NCI-H1092 treated with DMSO at 0.1 percent for 48 hours (cell line): Measurements from ENCODE around the gene AKAP1.
A peak's percentile ranks its signal among the peaks of the same experiment; 100 is the strongest.

Experiments
- DNase-seq: peaks from one replicate; lab custom pipeline; 2025; lab: John Stamatoyannopoulos, UW

AKAP1 gene

DNA sequence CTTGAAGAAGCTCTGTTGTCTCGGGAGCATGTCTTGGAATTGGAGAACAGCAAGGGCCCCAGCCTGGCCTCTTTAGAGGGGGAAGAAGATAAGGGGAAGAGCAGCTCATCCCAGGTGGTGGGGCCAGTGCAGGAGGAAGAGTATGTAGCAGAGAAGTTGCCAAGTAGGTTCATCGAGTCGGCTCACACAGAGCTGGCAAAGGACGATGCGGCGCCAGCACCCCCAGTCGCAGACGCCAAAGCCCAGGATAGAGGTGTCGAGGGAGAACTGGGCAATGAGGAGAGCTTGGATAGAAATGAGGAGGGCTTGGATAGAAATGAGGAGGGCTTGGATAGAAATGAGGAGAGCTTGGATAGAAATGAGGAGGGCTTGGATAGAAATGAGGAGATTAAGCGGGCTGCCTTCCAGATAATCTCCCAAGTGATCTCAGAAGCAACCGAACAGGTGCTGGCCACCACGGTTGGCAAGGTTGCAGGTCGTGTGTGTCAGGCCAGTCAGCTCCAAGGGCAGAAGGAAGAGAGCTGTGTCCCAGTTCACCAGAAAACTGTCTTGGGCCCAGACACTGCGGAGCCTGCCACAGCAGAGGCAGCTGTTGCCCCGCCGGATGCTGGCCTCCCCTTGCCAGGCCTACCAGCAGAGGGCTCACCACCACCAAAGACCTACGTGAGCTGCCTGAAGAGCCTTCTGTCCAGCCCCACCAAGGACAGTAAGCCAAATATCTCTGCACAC, 21.2 kb downstream of the AKAP1 start:
- DNase-seq, result no peak

DNA sequence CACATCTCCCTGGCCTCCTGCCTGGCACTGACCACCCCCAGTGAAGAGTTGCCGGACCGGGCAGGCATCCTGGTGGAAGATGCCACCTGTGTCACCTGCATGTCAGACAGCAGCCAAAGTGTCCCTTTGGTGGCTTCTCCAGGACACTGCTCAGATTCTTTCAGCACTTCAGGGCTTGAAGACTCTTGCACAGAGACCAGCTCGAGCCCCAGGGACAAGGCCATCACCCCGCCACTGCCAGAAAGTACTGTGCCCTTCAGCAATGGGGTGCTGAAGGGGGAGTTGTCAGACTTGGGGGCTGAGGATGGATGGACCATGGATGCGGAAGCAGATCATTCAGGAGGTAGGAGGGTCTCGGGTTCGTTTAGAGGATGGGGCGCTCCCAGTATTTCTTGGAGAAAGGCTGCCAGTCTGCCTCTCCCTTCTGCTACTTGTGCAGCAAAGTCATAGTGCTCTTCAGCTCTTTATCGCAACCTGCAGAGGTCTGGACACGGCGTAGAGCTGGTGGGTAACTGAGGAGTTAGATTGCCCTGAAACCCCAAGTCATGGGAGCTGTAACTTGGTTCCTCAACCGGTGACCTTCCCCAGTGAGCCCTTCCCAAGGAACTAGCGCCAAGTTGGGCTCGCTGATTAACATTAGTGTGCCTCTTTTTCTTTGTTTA, 21.9 kb downstream of the AKAP1 start:
- DNase-seq, result no peak

DNA sequence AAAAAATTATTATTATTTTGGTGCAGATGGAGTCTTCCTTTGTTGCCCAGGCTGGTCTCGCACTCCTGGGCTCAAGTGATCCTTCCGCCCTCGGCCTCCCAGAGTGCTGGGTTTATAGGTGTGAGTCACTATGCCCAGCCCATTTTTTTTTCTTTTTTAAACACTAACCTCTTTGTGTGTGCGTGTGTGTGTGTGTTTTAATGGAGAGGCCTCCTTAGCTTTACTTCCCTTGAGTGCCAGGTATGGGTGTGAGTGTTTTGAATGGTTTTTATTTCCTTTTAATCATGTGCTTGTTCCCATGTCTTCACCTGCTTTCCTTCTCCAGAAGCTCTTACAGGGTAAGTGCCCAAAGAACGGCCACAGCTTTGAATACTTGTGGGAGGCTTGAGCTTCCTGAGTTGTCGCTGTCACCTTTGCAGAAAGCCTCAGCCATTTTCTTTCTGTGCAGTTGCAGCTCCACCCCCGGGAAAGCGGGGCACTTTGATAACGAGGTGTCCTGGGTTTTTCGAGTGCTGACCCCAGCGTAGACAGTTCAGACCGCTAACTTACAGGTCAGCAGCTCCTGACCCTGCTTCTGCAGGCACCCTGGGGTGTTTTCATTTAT, 22.6 kb downstream of the AKAP1 start:
- DNase-seq, result no peak

- DNase-seq, result no peak
Observed at GRCh38 chr17:57108671-57109392, 23.8 kb downstream of the AKAP1 start.

DNA sequence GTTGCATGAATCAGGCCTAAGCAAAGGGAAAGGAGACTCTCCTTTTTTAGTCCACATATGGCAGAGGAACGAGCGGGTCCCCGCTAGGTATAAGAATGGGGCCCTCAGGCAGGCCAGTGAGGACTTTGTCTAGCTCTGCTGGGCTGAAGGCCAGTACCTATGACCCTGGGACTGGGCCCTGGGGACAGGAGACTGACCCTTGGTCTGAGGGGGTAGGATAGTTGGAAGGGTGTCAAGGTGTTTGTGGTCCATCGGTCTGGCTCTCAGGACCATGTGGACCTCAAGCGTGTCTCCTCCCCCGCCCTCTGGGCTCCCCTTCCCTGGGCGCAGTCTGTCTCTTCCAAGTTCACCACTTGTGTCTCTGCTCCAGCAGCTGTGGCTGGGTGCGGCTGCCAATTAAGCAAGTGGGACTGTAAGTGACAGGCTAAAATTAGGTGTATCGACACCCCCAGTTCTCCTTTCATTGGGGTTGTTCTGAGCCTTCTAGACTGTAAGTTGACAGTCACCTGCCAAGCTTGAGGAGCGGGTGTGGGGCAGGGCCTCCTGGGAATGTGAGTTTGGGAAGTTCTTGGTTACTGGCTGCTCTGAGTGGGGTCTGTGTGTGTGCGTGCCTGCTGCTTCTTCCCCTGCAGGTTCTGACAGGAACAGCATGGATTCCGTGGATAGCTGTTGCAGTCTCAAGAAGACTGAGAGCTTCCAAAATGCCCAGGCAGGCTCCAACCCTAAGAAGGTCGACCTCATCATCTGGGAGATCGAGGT, 24.5 kb downstream of the AKAP1 start:
- no peak for DNase-seq

GRCh38 chr17:57110152-57110542, 25.1 kb downstream of the AKAP1 start:
- DNase-seq, result no peak

- no peak for DNase-seq
Observed at GRCh38 chr17:57110579-57111325, 25.7 kb downstream of the AKAP1 start.

DNA sequence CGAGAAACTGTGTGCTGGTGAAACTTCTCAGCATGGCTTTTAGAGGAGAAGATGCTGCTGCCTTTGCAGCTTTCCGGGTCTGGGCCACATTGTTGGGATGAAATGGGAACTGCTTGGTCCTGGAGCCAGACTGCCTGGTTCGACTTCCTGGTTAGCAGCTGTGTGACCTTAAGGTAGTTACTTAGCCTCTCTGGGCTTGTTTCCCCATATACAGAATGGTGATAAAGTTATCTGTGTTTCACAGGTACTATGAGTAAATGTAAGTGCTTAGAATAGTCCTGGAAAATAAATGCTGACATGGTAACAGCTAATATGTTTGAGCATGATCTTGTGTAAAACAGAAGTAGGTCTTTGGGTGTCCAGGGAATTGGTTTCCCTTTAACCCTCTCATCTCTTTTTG, 26.3 kb downstream of the AKAP1 start:
- DNase-seq, result no peak

DNA sequence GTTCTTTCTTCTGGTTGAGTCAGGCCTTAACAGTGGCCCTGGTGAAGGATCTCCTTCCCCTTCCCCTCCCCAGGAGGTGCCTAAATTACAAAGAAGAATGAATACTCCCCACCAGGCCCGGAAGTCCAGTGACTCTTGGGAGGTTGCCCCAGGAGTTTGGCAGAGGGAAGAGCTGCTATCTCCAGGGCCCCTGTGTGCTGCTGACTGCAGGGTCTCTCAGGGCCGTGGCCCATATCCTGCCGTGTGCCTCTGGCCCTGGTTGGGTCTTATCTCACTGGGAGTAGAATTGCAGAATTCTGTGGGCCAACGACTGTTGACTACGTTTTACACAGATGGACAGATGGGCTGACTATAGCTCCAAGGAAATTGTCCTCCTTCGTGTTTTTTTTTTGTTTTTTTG, 28.0 kb downstream of the AKAP1 start:
- DNase-seq, result no peak

DNA sequence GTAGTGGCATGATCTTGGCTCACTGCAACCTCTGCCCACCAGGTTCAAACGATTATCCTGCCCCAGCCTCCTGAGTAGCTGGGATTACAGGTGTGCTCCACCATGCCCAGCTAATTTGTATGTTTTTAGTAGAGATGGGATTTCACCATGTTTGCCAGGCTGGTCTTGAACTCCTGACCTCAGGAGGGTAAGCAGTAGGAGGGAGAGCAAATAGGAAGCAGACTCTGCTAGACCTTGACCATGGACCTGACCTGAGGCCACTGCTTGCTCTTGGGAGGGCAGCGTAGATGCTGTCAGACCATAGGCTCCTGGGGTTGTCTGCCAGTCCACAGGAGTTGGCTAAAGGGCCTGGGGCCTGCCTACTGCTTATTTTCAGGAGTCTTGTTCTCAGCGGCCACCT, 28.6 kb downstream of the AKAP1 start:
- no peak for DNase-seq

DNA sequence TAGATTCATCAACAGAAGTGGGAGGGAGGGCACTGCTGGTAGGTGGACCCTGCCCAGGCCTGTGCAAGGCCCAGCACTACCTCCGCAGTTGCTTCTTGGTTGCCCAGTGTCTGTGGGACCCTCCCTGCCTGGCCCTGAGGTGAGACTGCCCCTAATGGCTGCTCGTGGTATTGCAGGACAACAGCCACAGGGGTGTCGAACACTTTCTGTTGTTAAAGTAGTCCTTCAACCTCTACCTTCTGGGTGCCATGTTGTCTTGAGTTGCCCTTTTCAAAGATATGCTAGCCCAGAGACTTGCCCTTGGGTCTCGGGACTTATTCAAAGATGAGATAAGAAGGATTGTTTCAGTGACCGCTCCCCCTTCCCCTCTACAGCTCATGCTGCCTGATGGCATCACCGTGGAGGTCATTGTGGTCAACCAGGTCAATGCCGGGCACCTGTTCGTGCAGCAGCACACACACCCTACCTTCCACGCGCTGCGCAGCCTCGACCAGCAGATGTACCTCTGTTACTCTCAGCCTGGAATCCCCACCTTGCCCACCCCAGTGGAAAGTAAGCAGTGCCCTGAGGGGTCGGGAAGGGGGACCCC, 29.1 kb downstream of the AKAP1 start:
- peak; percentile 28 for DNase-seq

- DNase-seq, result no peak
Observed at GRCh38 chr17:57115377-57115776, 30.3 kb downstream of the AKAP1 start.

- DNase-seq, result no peak
Observed at GRCh38 chr17:57115916-57116315, 30.9 kb downstream of the AKAP1 start.

- DNase-seq, result no peak
Observed at GRCh38 chr17:57117798-57118197, 32.8 kb downstream of the AKAP1 start.

GRCh38 chr17:57120814-57121213, 35.8 kb downstream of the AKAP1 start:
- DNase-seq, result no peak

GRCh38 chr17:57121308-57122042, 36.4 kb downstream of the AKAP1 start:
- peak; percentile 29 for DNase-seq

DNA sequence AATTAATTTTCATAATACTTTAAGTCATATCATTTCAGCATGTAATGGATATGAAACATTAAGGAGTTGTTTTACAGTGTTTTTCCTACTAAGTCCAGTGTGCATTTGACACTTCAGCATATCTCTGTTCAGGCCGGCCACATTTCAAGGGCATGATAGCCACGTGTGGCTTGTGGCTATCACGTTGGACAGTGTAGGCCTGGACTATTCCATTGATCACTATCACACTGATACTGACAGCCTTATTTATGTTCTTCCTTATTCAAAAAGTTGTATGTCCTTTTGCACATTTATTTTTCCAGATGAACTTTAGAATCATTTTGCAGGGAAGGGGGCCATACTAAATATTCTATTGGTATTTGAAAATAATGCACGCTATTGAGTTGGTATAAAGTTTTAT, 39.0 kb downstream of the AKAP1 start:
- no peak for DNase-seq

GRCh38 chr17:57125406-57125805, 40.4 kb downstream of the AKAP1 start:
- DNase-seq, result no peak

DNA sequence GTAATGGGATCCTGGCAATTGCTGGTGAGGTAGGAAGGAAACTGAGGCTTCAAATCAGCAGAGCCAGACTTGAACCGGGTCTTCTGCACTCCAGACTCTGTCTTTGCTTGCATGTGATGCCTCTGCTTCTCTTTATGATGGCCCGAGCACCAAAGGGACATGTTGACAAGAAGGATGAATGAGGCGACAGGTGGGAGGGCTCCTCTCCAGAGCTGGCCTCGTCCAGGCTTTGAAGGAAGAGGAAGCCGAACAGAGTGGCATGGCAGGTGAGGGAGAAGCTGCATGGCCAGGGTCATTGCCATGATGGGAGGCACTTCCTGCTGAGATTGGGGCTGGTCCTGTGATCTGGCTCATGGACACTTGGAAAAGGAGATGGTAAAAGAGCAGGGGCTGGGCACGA, 40.8 kb downstream of the AKAP1 start:
- DNase-seq, result no peak
